Stimulated activated CD4-positive, alpha-beta T cell treated with anti-CD3 and anti-CD28 coated beads, Interleukin-4, amount 100 ng/mL, for 1 hour (primary cell): ENCODE measurements around the gene SLC9A3.

Experiments used
- DNase-seq: peaks from one replicate; pipeline ENCODE4 v3.0.0-alpha.2; 2020

SLC9A3 gene

GRCh38 chr5:502325-503079 lies 21.7 kb downstream of the SLC9A3 start:
- no peak for DNase-seq

GRCh38 chr5:501831-502184 lies 22.4 kb downstream of the SLC9A3 start:
- no peak for DNase-seq

- no peak for DNase-seq
Observed at GRCh38 chr5:501105-501830, 23.0 kb downstream of the SLC9A3 start.

GRCh38 chr5:500491-500890 lies 23.8 kb downstream of the SLC9A3 start:
- DNase-seq: no peak

GRCh38 chr5:499233-500209 lies 24.7 kb downstream of the SLC9A3 start:
- no peak for DNase-seq

GRCh38 chr5:497871-498509 lies 26.3 kb downstream of the SLC9A3 start:
- no peak for DNase-seq

GRCh38 chr5:497090-497700 lies 27.1 kb downstream of the SLC9A3 start:
- no peak for DNase-seq

GRCh38 chr5:496028-496427 lies 28.2 kb downstream of the SLC9A3 start:
- no peak for DNase-seq

- DNase-seq: no peak
Observed at GRCh38 chr5:494667-495255, 29.5 kb downstream of the SLC9A3 start.

GRCh38 chr5:493758-494157 lies 30.5 kb downstream of the SLC9A3 start:
- no peak for DNase-seq

- DNase-seq: no peak
Observed at GRCh38 chr5:493119-493701, 31.0 kb downstream of the SLC9A3 start.

- DNase-seq: no peak
Observed at GRCh38 chr5:492314-492893, 31.8 kb downstream of the SLC9A3 start.

GRCh38 chr5:491856-492155 lies 32.4 kb downstream of the SLC9A3 start:
- no peak for DNase-seq

- DNase-seq: no peak
Observed at GRCh38 chr5:491119-491855, 33.0 kb downstream of the SLC9A3 start.

- DNase-seq: no peak
Observed at GRCh38 chr5:490116-491106, 33.8 kb downstream of the SLC9A3 start.

- no peak for DNase-seq
Observed at GRCh38 chr5:489689-490080, 34.6 kb downstream of the SLC9A3 start.

GRCh38 chr5:488744-489688 lies 35.2 kb downstream of the SLC9A3 start:
- DNase-seq: no peak

GRCh38 chr5:488241-488640 lies 36.0 kb downstream of the SLC9A3 start:
- DNase-seq: no peak
